Endodermal cell (in vitro differentiated cells): Measurements from ENCODE around the gene MSX2. TPM values are rescaled to one million over a fixed set of nuclear protein-coding genes. Genes with fewer than 3 reads are reported as not detected.

Experiments used
- DNase-seq: peaks from one replicate; pipeline ENCODE4 v3.0.0-alpha.2; 2017
- H3K27ac ChIP-seq: 2 replicates; pipeline ENCODE4 v1.5.1; 2013; ENCODE audit warnings: mild to moderate bottlenecking, low read depth, low read length, moderate library complexity
- H3K27me3 ChIP-seq: 2 replicates; pipeline ENCODE4 v1.6.1; 2013; ENCODE audit warnings: mild to moderate bottlenecking, low read length, moderate library complexity; ENCODE audit not compliant: insufficient read depth, control insufficient read depth, poor library complexity, severe bottlenecking
- H3K36me3 ChIP-seq: 2 replicates; pipeline ENCODE4 v1.7.0; 2013; ENCODE audit warnings: mild to moderate bottlenecking, low read length, moderate library complexity; ENCODE audit not compliant: control insufficient read depth, insufficient read depth
- H3K4me1 ChIP-seq: one replicate; pipeline ENCODE4 v1.7.0; 2013; ENCODE audit warnings: low read length; ENCODE audit not compliant: control insufficient read depth, insufficient read depth
- H3K4me3 ChIP-seq: 2 replicates; pipeline ENCODE4 v1.5.1; 2013; ENCODE audit warnings: mild to moderate bottlenecking, low read length, moderate library complexity
- H3K9ac ChIP-seq: 2 replicates; pipeline ENCODE4 v1.6.1; 2013; ENCODE audit warnings: mild to moderate bottlenecking, low read length, moderate library complexity; ENCODE audit not compliant: poor library complexity, severe bottlenecking; ENCODE audit errors: extremely low read depth
- H3K9me3 ChIP-seq: 2 replicates; pipeline ENCODE4 v1.6.1; 2013; ENCODE audit warnings: mild to moderate bottlenecking, low read length, moderate library complexity; ENCODE audit not compliant: control insufficient read depth
- H3K27ac Mint-ChIP-seq: 2 replicates; pipeline ENCODE4 v1.8.0; 2020; ENCODE audit warnings: mixed read lengths
- H3K27me3 Mint-ChIP-seq: 2 replicates; pipeline ENCODE4 v1.8.0; 2021; ENCODE audit warnings: mild to moderate bottlenecking, mixed read lengths; ENCODE audit not compliant: insufficient read depth
- H3K36me3 Mint-ChIP-seq: 2 replicates; pipeline ENCODE4 v1.8.0; 2020; ENCODE audit warnings: low read depth, mixed read lengths
- H3K4me1 Mint-ChIP-seq: 2 replicates; pipeline ENCODE4 v1.8.0; 2020; ENCODE audit warnings: mixed read lengths
- H3K4me3 Mint-ChIP-seq: 2 replicates; pipeline ENCODE4 v1.8.0; 2020; ENCODE audit warnings: mild to moderate bottlenecking, moderate library complexity, mixed read lengths
- H3K9me3 Mint-ChIP-seq: 2 replicates; pipeline ENCODE4 v1.8.0; 2020; ENCODE audit warnings: mild to moderate bottlenecking, mixed read lengths
- WGBS, 2 experiments: methylation state at CpG; one replicate each; pipeline versions ENCODE4 v1.1.5 to v1.1.7; 2013; ENCODE audit warnings: missing lambda C conversion rate in 2 of 2, mixed read lengths in 1 of 2; ENCODE audit not compliant: insufficient coverage in 1 of 2, insufficient read length in 1 of 2; 5-methylcytosine and 5-hydroxymethylcytosine counted together
- total RNA-seq, 2 donors: library from RNA; stranded (reverse); fragmentation: NEBNext Ultra II Directional in 1 of 2; extraction: Animal tissue kit (Norgen Biotek cat#: 25700) in 1 of 2; gene quantifications; 2 replicates in 1 of 2; 3 replicates in 1 of 2; pipeline ENCODE4 v1.2.1, GENCODE V29; 2021
- TF ChIP-seq, protein P1 (sequence below): fragments of 200-600 bp; sonication (generic); conservative IDR thresholded peaks from 2 replicates; pipeline ENCODE4 v1.5.0; 2021; ENCODE audit warnings: antibody characterized with exemption, mild to moderate bottlenecking

The MSX2 gene
- total RNA-seq, 2 donors from 2014 or later, result 4.2 to 20.0 TPM

DNA sequence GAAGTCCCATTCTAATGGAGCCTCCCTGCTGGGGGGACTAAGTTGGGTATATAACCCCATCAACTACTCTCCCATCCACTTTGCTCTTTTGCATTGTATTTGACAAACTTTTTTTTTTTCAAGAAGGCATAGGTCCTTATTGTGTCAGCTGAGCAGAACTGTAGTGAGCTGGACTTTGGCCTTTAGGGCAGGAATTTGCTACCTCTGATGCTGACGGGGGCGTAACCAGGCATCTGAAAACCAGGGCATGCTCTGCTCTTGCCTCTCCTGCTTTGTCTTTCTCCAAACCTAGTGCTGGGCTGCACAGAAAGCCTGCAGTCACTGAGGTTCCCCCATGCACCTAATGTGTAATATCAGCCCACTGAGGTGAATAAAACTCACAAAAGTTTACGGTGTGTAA is 49.0 kb downstream of the MSX2 start:
- peaks cover 20% of the 10 kb centered on the region for H3K27me3 Mint-ChIP-seq
- no peak overlapping the region for H3K4me3 Mint-ChIP-seq
- H3K9me3 ChIP-seq, result no peaks in the 10 kb centered on the region
- no peak for DNase-seq
- no peaks in the 10 kb centered on the region for H3K36me3 ChIP-seq
- 98 to 100% methylated on average over 1 to 3 of the region's 3 CpGs for WGBS, 2 experiments
- H3K27ac Mint-ChIP-seq, result no peak overlapping the region
- H3K9ac ChIP-seq, result no peak overlapping the region
- no peaks in the 10 kb centered on the region for H3K36me3 Mint-ChIP-seq
- no peaks in the 10 kb centered on the region for H3K27me3 ChIP-seq
- H3K4me3 ChIP-seq, result no peak overlapping the region
- H3K4me1 Mint-ChIP-seq, result peaks cover 4% of the 10 kb centered on the region
- H3K9me3 Mint-ChIP-seq, result no peaks in the 10 kb centered on the region
- H3K4me1 ChIP-seq, result no peaks in the 10 kb centered on the region
- TF ChIP-seq, protein P1, sequence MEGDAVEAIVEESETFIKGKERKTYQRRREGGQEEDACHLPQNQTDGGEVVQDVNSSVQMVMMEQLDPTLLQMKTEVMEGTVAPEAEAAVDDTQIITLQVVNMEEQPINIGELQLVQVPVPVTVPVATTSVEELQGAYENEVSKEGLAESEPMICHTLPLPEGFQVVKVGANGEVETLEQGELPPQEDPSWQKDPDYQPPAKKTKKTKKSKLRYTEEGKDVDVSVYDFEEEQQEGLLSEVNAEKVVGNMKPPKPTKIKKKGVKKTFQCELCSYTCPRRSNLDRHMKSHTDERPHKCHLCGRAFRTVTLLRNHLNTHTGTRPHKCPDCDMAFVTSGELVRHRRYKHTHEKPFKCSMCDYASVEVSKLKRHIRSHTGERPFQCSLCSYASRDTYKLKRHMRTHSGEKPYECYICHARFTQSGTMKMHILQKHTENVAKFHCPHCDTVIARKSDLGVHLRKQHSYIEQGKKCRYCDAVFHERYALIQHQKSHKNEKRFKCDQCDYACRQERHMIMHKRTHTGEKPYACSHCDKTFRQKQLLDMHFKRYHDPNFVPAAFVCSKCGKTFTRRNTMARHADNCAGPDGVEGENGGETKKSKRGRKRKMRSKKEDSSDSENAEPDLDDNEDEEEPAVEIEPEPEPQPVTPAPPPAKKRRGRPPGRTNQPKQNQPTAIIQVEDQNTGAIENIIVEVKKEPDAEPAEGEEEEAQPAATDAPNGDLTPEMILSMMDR, result no peak
- H3K27ac ChIP-seq, result no peak overlapping the region

GRCh38 chr5:174775081-174775480 is 50.7 kb downstream of the MSX2 start:
- no peaks in the 10 kb centered on the region for H3K27me3 ChIP-seq
- 75 to 82% methylated on average over 1 to 3 of the region's 3 CpGs for WGBS, 2 experiments
- no peak for DNase-seq
- Mint-ChIP-seq H3K4me1 (peaks cover 4% of the 10 kb centered on the region), H3K9me3 (no peaks in the 10 kb centered on the region), H3K36me3 (no peaks in the 10 kb centered on the region), H3K4me3 (no peak overlapping the region), H3K27ac (no peak overlapping the region), H3K27me3 (peaks cover 17% of the 10 kb centered on the region)
- H3K9ac ChIP-seq, result no peak overlapping the region
- TF ChIP-seq, protein P1, result no peak
- no peaks in the 10 kb centered on the region for H3K4me1 ChIP-seq
- no peak overlapping the region for H3K27ac ChIP-seq
- no peaks in the 10 kb centered on the region for H3K9me3 ChIP-seq
- H3K4me3 ChIP-seq, result no peak overlapping the region
- H3K36me3 ChIP-seq, result no peaks in the 10 kb centered on the region

GRCh38 chr5:174777111-174777510 is 52.7 kb downstream of the MSX2 start:
- no peaks in the 10 kb centered on the region for H3K36me3 ChIP-seq
- Mint-ChIP-seq H3K9me3 (peaks cover 3% of the 10 kb centered on the region), H3K36me3 (no peaks in the 10 kb centered on the region), H3K27ac (no peak overlapping the region), H3K4me1 (peaks cover 4% of the 10 kb centered on the region), H3K27me3 (peaks cover 16% of the 10 kb centered on the region), H3K4me3 (no peak overlapping the region)
- no peaks in the 10 kb centered on the region for H3K27me3 ChIP-seq
- H3K9me3 ChIP-seq, result no peaks in the 10 kb centered on the region
- no peaks in the 10 kb centered on the region for H3K4me1 ChIP-seq
- DNase-seq, result no peak
- H3K9ac ChIP-seq, result no peak overlapping the region
- TF ChIP-seq, protein P1, result no peak
- H3K27ac ChIP-seq, result no peak overlapping the region
- 89 to 100% methylated on average over 2 to 6 of the region's 6 CpGs for WGBS, 2 experiments
- no peak overlapping the region for H3K4me3 ChIP-seq
